ENCODE measurements around the gene CAMK1.
"Not testable (repeated sequence)": the region's sequence is repeated elsewhere in the genome, so short reads cannot be mapped to it uniquely, and the experiment has no call there.

CAMK1 gene

DNA sequence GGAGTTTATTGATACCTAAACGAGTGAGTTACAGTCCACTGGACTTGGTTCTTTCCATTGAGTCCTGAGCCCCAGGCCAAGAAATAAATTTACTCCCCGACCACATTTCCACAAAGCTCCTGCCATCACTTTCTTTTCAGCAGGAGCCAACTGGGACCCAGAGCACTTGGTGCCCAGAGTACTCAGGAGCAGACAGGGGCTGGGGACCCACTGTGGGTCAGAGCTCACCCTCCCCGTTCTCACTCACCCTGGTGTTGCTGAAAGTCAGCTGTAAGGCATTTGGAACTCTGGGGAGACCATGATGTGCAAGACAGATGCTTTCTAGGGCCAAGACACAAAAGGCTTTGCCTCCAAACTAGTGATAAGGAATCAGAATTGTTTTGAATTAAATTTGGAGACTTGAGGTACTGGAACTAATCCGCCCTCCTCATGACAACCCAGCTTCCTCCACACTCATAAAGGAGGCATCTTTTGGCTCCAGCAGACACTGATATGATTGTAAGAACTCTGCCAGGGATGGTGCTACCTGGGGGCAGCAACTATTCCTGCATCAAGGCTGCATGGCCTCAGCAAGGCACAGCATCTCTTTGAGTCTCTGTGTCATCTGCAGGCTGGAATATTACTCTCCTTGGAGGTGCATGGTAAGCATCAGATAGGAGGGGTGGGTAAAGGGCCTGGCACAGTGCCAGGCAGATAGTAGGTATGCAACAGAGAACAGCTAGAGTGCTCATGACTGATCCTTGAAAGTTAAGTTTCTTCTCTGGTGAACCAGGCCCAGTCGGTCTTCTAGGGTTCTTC lies 7.3 kb upstream of the CAMK1 start:
- no peak for DNase-seq (ENCODE audit: low read depth)

DNA sequence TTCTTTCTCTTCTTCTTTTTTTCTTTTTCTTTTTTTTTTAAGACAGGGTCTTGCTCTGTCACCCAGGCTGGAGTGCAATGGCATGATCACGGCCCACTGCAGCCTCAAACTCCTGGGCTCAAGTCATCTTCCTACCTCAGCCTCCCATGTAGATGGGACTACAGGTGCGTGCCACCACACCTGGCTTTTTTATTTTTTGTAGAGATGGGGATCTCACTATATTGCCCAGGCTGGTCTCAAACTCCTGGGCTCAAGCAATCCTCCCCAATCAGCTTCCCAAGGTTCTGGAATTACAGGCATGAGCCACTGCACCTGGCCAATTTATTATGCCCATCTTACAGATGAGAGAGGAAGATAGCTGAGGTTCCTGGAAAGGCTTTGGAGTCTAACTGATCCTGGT lies 1.3 kb upstream of the CAMK1 start:
- not testable (repeated sequence) for DNase-seq (ENCODE audit: low read depth)

DNA sequence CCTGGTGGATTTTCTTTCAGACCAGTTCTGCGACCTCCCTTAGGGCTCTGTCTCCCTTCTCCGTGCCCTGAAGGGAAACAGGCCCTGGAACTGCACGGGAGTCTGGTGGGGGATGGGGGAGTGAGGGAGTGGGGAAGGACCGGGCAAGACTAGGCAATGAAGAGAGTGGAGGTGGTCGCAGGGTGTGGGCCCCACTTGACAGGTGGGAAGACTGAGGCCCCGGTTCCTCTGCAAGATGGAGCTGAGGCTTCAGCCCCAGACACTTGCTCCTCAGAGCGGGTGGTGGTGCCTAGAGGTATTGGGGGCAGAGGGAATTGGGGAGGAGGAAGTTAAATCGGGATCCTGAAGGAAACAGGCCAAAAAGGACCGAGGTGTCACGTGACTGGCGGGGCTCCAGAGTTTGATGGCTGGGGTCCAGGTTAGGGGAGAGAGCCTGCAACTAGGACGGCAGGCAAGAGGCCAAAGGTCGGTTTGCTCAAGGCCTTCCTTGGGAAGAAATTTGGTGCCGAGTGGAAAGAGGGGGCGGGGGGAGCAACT lies 597 bp upstream of the CAMK1 start:
- DNase-seq (ENCODE audit: low read depth), result no peak

DNA sequence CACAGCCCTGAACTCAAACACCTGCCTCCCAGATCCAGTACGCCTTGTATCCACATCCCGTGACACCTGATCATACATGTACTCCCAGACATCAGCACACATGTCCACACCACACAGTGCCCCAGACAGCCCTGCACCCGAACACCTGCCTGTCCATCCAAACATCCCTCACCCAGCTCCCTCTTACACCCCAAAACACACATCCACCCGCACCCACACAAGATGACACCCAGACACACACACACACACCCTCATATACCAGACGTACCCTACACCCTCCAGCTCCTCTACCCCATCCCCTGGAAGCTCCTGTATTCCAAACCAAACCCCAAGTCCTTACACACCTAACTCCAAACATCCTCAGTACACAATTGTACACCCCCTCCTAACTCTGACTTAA lies 735 bp downstream of the CAMK1 start:
- DNase-seq (ENCODE audit: low read depth), result no peak

DNA sequence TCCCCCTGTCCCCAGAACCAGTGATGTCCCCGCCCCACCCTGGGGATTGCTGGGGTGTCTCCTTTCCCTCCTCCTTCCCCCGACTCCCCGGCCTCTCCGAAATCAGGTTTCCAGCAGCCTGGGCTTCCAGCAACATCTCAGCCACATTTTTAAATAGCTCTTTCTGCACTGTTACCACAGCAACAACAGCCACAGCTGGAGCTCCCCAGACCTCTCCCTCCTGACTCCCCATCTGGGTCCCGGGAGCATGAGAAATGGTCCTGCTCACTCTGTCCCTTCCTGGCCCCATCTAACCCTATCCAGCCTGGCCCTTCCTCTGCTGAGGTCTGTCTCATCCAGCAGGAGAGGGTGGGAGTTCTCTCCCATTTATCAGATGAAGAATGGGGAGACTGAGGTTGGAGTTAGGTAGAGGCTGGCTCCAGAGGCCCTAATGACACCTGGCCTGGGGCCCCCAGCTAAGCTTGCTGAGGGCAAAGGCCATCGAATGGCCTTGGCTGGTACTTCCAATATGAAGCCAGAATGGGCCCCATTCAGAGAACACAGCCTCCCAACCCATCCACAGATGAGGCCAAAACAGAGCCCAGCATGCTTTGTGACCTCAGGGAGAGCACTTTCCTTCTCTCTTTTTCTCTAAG lies 1.5 kb downstream of the CAMK1 start:
- DNase-seq (ENCODE audit: low read depth), result no peak

DNA sequence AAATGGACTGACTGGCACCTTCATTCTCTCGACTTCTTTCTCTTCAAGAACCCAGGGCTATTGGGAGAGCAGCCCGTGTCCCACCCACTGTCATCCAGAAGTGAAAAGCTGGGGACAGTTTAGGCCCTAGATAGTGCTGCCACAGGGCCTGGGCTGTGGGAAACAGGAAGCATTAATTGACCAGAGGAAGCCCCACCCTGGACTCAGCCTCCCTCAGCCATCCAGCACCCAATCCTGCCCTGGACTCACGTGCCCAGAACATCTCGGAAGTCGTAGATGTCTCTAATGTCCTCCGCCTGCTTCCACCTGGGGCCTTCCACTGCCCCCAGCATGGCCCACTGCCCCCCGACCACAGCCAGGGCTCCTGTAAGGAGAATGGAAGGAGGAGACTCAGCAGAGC lies 2.3 kb downstream of the CAMK1 start:
- no peak for DNase-seq (ENCODE audit: low read depth)

DNA sequence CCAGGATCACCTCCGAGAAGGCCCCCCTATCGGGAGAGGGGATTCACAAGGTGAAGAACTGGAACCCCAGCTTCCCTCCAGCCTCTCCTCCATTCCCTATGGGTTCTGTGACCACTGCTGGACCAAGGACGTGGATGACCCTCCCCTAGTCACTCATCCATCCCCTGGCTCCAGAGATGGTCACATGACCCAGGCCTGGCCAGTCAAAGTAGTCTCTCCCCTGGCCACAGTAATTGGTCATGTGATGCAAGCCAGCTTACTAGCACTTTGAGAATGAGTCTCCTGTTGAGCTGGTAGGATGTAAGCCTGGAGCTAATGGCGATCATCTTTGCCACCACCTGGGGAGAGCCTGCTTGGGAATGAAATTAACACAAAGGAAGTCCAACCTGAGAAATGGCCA lies 3.9 kb downstream of the CAMK1 start:
- no peak for DNase-seq (ENCODE audit: low read depth)

DNA sequence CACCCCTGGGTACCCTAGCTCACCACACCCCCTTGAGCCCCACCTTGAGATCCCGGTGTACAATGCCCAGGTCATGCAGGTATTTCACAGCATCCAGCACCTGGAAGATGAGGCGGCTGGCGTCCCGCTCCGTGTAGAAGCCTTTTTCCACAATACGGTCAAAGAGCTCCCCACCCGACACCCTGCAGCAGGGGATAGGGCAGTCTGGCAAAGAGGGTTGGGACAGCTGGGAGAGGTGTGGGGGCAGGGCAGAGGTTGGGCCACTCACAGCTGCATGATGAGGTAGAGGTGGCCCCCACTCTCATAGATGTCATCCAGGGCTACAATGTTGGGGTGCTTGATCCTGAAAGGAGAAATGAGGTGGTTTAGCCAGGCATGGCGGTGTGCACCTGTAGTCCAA lies 6.9 kb downstream of the CAMK1 start:
- no peak for DNase-seq (ENCODE audit: low read depth)

DNA sequence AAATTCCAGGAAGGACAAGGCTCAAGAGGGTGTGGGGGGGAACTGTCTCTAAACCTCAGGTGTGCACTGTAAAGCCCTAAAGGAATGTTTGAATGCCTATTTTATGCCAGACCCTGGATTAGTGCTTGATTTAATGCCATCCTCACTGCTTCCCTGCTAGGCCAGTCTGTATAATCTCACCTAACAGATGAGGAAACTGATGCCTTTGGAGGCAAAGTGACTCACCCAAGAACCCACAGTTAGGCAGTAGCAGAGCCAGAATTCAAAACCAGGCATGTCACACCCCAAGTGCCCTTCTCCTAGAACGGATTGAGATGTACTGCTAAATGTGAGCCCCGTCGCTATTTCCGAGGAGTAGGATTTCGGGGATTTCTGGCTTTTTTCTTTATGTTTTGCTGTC lies 7.8 kb downstream of the CAMK1 start:
- no peak for DNase-seq (ENCODE audit: low read depth)

DNA sequence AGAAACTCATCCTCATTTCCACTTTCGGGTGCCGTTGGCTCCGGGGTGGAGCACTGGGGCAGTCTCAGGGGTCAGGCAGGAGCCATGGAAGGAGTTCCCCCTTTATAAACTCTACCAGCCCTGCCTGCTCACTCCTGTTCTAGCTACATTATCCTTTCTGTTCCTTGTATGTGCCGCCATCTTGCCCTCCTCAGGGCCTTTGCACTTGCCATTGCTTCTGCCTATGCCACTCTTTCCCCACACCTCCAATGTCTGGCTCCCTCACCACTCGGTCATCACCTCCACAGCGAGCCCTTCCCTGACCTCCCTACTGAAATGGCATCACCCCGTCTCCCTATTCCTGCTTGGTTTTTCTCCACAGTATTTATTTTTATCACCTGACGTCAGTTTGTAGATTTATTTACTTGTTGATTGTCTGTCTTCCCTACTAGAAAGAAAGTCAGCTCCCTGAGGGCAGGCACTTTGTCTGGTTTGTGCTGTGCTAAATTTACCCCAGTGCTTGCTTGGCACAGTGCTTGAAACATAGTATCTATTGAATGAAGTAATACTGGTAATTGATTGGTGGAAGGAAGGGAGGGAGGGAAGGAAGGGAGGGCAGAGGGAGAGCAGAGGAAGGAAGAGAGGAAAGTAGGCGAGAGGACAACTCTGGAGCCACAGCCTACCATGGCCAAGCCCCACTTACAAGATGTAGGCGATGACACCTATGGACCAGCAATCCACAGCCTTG lies 8.8 kb downstream of the CAMK1 start:
- DNase-seq (ENCODE audit: low read depth), result no peak

DNA sequence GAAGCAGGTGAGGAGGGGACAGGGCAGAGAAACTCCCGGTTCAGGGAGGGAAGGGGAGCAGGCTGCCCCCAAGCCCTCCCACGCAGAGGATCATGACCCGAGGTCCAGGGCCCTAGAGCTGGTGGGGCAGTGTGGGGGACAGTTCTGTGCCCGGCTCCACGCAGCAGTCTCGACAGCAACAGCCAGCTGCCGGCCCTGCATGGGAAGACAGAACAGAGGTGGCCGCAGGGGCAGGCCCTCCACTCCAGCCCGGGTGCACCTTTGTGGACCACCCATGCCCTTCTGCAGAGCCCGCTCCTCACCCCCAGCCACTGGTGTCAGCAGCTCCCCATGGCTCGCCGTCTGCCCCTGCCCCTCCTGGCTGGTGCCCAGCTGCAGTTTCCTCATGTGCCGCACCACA lies 12.3 kb downstream of the CAMK1 start:
- DNase-seq (ENCODE audit: low read depth), result no peak

DNA sequence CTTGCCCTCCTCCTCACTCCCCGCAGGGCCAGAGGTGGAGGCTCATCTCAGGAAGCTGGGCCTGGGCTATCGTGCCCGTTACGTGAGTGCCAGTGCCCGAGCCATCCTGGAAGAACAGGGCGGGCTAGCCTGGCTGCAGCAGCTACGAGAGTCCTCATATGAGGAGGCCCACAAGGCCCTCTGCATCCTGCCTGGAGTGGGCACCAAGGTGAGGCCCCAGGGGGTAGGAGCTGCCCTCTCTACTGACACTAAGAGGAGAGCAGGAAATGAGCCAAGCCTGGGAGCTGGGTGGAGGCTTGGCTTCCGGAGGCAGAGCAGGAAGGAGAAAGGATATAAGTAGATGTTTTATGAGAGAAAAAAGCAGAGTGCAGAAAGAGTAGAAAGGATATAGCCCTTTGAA lies 15.1 kb downstream of the CAMK1 start:
- DNase-seq (ENCODE audit: low read depth), result no peak

DNA sequence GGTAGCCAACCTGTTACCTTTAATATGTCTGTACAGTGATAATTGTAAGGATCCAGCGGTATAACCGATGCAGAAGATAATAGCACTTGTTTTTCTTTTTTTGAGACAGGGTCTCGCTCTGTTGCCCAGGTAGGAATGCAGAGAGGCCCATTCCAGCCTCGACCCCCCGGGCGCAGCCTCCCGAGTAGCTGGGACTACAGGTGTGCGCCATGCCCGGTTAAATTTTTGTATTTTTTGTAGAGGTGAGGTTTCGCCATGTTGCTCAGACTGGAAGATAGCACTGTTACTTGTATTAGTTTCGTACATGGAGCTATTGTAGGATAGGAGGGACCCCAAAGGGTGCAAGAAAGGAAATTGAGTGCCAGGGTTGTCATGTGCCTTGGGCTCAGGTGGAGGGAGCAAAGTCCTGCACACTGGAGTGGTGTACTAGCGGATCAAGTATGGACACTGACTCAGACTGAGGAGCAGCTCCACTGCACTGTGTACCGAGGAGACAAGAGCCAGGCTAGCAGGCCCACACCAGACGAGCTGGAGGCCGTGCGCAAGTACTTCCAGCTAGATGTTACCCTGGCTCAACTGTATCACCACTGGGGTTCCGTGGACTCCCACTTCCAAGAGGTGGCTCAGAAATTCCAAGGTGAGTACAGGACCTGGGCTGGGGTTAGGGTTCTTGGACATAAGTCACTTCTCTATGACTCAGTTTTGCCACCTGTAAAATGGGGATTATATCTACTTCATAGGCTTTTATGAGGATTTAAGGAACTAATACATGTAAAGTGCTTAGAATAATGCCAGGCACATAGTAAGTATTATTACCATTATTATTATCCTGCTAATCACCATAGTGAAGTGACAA lies 19.0 kb downstream of the CAMK1 start:
- DNase-seq (ENCODE audit: low read depth), result no peak

DNA sequence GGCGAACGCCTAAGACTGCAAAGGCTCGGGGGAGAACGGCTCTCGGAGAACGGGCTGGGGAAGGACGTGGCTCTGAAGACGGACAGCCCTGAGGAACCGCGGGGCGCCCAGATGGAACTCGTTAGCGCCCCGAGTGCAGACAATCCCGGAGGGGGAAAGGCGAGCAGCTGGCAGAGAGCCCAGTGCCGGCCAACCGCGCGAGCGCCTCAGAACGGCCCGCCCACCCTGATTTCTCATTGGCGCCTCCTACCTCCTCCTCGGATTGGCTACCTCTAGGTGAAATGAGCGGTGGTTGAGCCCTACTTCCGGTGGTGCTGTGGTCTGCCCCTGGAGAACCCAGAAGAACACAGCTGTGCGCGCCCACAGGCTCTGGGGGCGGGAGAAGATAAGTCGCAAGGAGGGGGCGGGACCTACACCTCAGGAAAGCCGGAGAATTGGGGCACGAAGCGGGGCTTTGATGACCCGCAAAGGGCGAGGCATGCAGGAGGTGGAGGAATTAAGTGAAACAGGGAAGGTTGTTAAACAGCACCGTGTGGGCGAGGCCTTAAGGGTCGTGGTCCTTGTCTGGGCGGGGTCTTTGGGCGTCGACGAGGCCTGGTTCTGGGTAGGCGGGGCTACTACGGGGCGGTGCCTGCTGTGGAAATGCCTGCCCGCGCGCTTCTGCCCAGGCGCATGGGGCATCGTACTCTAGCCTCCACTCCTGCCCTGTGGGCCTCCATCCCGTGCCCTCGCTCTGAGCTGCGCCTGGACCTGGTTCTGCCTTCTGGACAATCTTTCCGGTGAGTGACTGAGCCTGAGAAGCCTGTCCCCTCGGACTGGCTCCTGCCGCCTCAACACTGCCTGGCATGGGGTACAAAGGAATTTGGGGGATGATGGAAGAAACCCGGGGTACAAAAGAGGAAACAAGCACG lies 19.8 kb downstream of the CAMK1 start, which contains the start of gene OGG1:
Gene OGG1, plus strand, starts transcription at position 308 of the 911 bp plus-strand sequence. Its CDS starts 335 bp downstream, at position 643.
- peak; percentile 90 for DNase-seq (ENCODE audit: low read depth)

DNA sequence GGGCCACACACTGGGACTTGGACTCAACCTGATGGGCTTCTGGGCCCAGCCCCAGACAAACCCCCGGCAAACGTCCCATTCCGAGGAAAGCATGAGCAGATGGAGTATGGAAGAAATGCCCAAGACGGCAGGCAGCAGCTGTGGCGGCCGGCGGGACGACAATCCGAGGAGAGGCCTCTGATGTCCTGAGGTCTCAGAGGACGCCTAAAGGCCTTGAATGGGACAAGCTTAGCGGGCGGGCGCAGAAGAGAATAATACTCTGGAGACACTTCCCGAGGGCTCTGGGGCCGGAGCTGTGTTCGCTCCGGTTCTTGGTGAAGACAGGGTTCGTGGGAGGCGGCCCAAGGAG lies 20.5 kb downstream of the CAMK1 start:
- DNase-seq (ENCODE audit: low read depth), result no peak

DNA sequence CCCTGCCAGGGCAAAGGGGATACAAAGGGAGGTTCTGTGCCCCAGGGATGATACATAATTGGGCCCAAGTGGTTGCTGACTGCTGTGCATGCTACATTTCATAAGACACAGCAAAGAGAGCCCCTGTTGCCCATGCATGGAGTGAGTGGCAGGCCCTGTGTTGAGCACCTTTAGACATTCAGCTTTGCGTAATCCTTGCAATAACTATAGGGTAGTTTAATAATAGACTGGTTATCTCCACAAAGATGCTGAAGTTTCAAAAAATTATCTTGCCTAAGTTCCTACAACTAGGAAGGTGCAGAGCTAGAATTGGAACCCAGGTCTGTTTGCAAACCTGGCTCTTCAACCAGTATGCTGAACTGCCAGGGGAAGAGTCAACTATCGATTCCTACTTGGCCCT lies 21.7 kb downstream of the CAMK1 start:
- no peak for DNase-seq (ENCODE audit: low read depth)

DNA sequence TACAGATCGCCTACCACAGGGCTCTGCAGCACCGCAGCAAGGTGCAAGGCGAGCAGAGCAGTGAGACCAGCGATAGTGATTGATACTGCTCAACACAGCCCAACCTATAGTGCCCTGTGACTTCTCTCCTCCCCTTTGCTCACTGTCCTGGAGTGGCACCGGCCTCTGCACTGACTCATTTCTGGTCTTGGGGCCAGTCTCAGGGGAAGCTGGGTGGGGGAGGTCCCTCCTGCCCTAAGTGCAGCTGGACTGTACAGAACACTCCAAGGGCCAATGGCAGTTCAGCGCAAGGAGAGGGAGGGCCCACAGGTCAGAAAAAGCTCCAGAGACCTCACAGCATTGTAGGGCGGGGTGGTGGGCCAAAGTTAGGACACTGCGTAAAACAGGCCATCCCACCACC lies 22.5 kb downstream of the CAMK1 start:
- no peak for DNase-seq (ENCODE audit: low read depth)

DNA sequence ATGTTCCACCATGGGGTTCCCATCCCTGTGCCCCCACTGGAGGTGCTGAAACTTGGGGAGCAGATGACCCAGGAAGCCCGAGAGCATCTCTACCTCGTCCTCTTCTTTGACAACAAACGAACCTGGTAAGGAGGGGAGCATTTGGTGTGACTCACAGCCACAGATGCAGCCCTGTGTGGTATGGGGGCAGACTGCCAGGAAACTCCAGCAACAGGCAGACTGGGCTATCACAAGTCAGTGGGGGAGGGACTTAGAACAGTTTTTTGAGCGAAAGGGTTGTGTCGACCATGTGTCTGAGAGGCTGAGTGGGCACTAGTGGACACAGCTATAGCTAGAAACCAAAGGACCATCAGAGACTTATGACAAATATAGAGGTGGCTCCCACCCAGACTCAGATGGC lies 23.4 kb downstream of the CAMK1 start:
- DNase-seq (ENCODE audit: low read depth), result no peak

DNA sequence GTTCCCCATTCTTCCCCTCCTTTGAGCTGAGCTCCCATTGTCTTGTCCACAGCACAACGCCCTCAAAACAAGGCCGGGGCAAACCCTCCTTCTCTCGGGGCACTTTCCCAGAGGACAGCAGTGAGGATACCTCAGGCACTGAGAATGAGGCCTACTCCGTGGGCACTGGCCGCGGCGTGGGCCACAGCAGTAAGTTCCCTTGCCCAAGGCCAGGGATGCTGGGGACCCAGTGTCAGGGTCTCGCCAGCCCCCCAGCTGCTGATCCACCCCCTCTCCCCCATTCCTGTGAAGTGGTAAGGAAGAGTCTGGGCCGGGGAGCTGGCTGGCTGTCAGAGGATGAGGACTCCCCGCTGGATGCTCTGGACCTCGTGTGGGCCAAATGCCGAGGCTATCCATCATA lies 24.2 kb downstream of the CAMK1 start:
- DNase-seq (ENCODE audit: low read depth), result no peak

DNA sequence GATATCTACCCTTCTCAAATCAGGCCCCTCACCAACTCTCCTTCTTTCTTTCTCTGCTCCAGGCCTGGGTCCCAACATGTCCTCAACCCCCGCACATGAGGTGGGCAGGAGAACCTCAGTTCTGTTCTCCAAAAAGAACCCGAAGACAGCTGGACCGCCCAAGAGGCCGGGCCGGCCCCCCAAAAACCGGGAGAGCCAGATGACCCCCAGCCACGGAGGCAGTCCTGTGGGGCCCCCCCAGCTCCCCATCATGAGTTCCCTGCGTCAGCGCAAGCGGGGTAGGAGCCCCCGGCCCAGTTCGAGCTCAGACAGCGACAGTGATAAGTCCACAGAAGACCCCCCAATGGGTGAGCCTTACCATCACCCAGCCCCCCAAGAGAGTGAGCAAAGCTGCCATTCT lies 25.6 kb downstream of the CAMK1 start:
- DNase-seq (ENCODE audit: low read depth), result no peak

DNA sequence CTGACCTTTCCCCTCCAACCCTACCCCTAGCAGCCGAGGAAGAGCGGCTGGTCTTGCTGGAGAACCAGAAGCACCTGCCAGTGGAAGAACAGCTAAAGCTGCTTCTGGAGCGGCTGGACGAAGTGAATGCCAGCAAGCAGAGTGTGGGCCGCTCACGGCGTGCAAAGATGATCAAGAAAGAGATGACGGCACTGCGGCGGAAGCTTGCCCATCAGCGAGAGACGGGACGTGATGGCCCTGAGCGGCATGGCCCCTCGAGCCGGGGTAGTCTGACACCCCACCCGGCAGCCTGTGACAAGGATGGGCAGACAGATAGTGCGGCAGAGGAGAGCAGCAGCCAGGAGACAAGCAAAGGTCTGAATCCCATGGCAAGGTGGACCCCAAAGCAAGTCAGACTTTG lies 26.2 kb downstream of the CAMK1 start:
- DNase-seq (ENCODE audit: low read depth), result no peak
